GM19397 (cell line): Measurements from ENCODE around the gene FIGLA.
"Not testable (repeated sequence)": the region's sequence is repeated elsewhere in the genome, so short reads cannot be mapped to it uniquely, and the experiment has no call there.

ENCODE experiments used
- ATAC-seq: cut with Tn5 transposase; IDR thresholded peaks from one replicate; pipeline ENCODE4 v1.9.1; 2021; ENCODE audit warnings: mild to moderate bottlenecking, moderate library complexity; ENCODE audit not compliant: unreplicated experiment

The FIGLA gene

GRCh38 chr2:70808983-70809958 lies 18.8 kb upstream of the FIGLA start:
- no peak for ATAC-seq

DNA sequence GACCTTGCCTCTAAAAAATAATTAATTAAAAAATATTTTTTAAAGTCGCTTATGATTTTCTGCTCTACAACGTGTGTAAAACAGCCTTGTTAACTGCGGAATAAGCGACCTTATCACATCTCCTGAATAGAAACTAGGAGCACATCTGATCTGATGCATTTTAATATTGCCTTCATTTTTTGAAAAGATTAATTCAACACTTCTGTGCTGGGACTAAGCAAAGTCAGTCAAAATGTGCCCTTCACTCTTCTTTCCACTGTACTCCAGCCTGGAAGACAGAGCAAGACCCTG lies 17.3 kb upstream of the FIGLA start:
- ATAC-seq, result no peak

- ATAC-seq, result no peak
Measured at GRCh38 chr2:70807102-70807827, 16.8 kb upstream of the FIGLA start.

GRCh38 chr2:70806620-70807019 lies 16.2 kb upstream of the FIGLA start:
- ATAC-seq, result no peak

DNA sequence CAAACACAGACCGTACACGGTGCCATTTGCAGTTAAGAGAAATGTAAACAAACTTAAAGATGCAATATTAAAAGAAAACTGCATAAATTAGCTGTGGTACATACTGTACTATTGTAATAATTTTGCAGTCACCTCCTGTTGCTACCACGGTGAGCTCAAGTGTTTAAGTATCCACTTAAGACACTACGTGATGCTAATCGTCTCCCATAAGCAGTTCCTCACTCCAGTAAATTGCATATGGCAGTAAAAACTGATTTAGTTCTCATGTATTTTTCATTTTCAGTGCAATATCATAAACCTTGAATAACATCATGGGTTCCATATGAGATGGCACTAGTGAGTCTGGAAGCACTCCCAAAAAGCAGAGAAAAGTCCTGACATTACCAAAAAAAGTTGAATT lies 15.6 kb upstream of the FIGLA start:
- no peak for ATAC-seq

- no peak for ATAC-seq
Measured at GRCh38 chr2:70801607-70802263, 11.3 kb upstream of the FIGLA start.

DNA sequence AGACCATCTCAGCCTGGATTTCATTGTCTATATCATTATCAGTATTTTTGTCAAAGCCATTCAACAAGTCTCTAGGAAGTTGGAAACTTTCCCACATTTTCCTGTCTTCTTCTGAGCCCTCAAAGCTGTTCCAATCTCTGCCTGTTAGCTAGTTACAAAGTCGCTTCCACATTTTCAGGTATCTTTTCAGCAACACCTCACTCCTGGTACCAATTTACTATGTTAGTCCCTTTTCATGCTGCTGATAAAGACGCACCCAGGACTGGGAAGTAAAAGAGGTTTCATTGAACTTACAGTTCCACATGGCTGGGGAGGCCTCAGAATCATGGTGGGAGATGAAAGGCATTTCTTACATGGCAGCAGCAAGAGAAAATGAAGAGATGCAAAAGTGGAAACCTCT lies 9.3 kb upstream of the FIGLA start:
- ATAC-seq, result no peak

DNA sequence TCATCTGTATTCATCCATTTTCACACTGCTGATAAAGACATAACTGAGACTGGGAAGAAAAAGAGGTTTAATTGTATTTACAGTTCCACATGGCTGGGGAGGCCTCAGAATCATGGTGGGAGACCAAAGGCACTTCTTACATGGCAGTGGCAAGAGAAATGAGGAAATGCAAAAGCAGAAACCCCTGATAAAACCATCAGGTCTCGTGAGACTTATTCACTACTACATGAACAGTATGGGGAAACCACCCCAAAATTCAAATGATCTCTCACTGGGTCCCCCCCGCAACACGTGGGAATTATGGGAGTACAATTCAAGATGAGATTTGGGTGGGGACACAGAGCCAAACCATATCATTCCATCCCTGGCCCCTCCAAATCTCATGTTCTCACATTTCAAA lies 7.6 kb upstream of the FIGLA start:
- ATAC-seq, result not testable (repeated sequence)

GRCh38 chr2:70797506-70797905 lies 7.1 kb upstream of the FIGLA start:
- no peak for ATAC-seq

DNA sequence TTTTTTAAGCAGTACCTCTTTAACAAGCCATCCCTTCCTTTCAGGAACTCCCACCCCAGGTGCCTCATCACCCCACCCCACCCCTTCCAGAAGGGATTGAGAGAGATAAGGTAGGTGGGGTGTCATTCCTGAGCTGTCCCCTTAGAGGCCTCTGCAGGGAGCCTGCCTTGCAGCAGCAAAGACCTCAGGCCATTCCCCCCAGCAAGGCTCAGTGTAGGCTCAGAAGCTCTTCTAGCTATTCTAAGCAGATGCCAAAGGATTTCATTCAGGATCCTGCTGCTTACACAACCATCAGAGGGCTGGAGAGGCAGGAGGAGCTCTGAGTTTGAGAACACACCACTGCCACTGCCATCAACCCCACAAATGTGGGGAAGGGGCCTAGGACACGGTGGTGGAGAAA lies 5.8 kb upstream of the FIGLA start:
- no peak for ATAC-seq

DNA sequence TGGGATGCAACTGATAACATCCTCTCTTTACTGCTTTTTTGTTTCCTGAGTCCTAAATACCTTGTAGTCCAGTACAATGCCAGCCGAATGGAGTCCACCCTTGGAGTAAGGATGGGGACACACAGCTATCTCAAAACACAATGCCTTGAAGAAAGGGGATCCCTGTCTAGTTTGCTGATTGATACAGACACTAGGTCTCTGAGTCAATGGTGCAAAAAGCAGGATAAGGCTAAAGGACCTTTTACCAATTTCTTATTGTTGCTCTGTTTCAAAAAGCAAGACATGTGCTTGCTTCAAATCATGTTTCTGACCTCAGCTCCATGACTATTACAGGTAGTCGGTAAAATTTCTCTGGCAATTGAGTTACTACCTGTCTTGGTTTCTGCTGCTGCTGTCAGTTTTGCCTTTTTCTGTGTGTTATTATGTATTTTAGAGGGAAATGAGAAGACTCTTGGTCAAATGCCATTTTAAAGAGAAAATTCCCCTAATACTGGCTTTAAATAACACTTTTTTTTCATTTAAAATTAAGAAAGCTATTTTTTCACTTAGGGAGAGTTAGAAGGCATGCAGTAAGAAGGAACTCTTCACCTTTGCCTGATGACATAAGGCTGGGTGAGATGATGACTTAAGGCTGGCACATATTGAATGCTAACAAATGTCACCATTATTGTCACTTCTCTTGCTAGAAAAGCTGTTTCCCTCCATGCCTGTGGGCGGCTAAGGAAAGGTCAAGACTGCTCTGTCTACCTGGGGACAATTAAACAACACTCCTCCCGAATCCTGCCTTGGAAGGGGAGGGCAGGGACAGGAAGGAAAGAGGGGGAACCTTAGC lies 4.9 kb upstream of the FIGLA start:
- ATAC-seq, result no peak

- no peak for ATAC-seq
Measured at GRCh38 chr2:70793450-70793849, 3.0 kb upstream of the FIGLA start.

DNA sequence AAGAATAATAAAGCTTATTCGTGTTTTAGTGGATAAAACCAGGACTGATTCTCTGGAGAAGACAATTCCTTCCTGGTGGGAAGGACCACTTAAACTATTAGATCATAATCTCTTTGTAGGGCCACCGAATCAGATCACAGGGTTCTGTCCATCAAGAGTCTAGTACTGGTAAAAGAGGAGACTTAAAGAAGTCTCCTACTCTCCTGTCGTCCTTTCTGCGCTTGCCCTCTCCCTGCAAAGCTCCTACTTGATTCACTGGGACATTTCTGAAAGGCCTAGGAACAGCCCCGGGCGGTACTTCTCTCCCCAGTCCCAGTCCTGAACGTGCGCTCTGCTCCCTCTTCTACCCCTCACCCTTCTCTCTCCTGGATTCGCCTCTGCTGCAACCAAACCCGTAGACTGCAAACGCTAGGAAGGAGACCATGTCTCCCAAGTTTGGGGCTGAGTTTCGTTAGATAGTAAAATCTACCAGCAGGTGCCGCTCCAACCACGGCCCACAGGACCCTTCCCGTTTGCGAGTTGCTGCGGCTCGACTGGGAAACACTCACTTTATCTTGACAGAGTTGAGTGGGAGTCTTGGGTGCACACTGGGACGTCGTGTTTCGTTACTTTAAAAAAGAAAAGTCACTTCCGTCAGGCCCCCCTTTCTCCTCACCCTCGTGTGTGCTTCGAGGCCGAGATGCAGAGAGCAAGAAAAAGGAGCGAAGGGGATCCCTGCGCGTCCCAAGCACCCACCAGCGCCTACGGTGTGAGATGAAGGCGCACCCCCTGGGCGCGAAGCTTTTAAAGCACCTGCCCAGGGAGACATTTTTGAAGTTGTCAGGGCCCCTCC lies 923 bp downstream of the FIGLA start:
- no peak for ATAC-seq

DNA sequence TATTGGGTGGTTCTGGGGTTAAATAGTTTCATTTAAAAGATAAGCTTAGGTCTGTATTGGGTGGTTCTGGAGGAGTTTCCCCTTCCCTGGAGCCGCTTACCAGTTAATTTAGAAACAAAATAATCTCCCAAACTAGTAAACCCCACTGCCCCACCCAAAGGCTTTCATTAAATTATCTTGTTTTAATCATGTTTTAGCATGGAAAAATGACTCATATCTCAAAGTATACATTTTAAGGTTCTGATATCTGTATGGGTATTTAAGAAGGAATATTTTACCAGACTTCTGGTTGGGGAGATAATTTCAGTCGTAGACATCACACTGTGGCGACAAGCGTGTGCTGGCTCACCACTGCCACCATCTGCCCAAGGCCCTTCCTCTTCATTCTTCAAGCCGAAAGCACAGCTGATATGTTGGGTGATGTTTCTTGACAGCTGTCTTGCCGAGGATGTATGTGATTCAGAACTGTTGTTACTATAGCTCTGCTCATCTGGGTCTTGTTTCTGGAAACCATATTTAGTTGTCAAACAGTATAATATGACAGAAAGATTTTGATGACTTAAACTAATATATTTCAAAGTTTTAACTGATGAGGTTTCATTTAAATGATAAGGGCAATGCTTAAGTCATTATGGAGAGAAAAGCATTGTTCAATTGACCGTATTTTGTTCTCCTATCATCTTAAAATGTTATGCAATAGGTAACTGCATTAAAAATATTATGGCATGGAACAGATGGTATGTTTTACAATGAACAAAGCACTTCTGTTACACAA lies 5.1 kb downstream of the FIGLA start:
- no peak for ATAC-seq

DNA sequence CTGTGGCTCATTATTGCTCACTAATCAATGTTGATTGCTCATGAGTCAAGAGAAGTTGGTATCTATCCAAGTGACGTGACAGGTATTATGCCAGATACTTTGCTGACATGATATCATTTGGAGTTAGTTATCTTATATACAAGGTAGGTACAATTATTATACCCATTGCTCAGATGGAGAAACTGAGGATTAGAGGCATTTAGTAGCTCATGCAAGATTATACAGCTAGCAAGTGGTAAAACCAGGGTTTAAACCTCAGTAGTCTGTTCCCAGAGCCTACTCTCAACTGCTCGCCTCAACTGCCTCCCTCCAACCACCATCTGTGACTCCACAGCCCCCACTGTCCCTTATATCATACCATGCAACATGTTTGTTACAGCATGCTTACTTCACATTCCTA lies 6.1 kb downstream of the FIGLA start:
- ATAC-seq, result no peak

DNA sequence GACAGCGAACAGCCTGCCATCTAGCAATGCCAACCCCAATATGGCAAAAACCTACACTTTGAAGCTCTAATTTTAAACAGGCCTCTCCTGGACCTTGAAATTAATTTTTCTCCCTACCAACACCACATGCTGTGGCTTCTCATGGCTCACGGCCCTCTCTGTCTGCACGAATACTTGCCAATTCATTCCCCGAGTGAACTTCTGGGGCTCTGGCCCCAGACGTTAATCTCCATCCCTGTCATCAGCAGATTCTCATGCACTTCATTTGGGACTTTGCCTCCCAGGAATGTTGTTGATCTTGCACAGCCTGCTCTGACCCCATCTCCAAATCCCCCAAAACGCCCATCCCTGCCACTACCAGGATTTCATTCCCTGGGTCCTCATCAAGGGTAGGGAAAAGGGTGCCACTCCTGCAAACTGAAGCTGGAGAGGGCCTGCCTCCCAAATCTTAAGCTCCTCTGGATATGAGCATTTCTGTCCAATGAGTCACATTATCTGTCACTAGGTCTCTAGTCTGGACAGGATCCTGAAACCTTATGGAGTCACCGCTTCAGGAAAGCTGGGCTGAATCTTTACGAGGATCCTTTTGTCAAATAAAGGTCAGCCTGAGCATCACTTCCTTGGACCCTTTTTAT lies 10.4 kb downstream of the FIGLA start:
- ATAC-seq, result no peak

GRCh38 chr2:70779491-70779890 lies 11.0 kb downstream of the FIGLA start:
- ATAC-seq, result no peak

DNA sequence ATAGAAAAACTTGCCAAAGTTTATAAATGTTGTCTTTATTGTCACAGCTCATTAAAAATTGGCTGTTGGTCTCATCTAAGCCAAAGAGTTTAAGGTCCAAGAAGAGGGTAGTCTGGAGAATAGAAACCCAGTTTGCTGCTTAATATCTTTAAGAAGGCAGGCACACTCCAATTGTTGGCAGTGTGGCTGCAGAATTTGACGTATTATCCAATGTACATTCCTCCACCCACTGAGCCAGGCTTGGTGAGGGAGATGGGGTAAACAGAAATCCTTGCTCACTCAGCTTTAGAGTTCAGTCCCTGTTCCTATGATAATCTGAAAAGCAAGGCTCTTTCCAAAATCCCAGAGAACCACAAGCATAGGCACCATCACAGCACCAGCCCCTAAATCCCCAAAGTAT lies 11.8 kb downstream of the FIGLA start:
- no peak for ATAC-seq

DNA sequence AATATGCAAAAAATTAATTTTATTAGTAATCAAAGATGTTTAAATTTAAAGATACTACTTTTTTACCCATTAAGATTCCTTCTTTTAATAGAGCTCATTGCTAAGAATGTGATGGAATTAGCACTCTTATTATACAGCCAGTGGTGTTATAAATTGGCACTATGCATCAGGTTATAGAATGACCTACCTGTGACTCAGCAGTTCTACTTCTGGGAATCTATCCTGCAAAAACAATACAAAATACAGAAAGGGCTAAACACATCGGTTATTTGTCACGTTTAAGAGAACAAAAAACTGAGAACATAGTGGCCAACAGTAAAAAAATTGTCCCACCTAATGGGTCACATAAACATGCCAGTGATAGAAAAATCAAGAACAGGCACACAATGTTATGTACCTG lies 13.0 kb downstream of the FIGLA start:
- no peak for ATAC-seq
